LNCAP (cell line): ENCODE results near the gene AMBRA1.

Experiments used
- CTCF ChIP-seq: fragments of 450-650 bp; IDR thresholded peaks from 2 replicates; pipeline ENCODE4 v1.5.1; 2017; ENCODE audit warnings: mild to moderate bottlenecking

Gene AMBRA1

GRCh38 chr11:46367916-46368267 is 225.9 kb downstream of the AMBRA1 start:
- peak; percentile 48 for TF ChIP-seq CTCF

DNA sequence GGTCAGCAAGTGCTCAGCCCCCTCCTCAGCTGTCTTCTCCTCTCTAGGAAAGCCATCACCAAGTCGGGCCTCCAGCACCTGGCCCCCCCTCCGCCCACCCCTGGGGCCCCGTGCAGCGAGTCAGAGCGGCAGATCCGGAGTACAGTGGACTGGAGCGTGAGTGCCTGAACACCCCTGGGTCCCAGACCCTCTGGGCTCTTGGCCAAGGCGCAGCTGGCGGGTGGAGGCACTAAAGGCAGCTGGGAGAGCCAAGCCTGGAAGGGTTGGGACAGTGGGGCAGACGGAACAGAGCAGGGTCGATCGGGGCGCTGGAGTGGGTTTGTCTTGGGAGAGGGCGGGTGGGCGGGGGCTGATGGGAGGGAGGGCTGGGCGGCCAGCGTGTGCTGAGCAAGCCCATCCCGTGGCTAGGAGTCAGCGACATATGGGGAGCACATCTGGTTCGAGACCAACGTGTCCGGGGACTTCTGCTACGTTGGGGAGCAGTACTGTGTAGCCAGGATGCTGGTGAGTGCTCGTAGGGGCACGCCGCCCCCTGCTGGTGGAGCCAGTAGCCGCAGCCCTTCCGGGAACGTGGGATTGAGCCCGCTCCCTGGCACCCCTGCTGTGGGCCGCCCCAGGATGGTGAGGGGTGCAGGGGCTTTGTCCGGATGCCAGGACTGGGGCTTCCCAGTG is 226.4 kb downstream of the AMBRA1 start:
- peak; percentile 92 for TF ChIP-seq CTCF

GRCh38 chr11:46366661-46367161 is 227.1 kb downstream of the AMBRA1 start:
- TF ChIP-seq CTCF, result no peak

DNA sequence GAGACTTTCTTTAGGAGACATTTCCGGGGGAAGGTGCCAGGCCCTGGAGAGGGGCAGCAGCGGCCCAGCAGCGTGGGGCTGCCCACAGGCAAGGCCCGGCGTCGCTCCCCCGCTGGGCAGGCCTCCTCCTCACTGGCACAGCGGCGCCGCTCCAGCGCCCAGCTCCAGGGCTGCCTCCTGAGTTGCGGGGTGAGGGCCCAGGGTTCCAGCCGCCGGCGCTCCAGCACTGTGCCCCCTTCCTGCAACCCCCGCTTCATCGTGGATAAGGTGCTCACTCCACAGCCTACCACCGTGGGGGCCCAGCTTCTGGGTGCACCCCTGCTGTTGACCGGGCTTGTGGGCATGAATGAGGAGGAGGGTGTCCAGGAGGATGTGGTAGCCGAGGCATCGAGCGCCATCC is 227.6 kb downstream of the AMBRA1 start:
- no peak for TF ChIP-seq CTCF

- no peak for TF ChIP-seq CTCF
Observed at GRCh38 chr11:46364791-46365190, 229.0 kb downstream of the AMBRA1 start.

DNA sequence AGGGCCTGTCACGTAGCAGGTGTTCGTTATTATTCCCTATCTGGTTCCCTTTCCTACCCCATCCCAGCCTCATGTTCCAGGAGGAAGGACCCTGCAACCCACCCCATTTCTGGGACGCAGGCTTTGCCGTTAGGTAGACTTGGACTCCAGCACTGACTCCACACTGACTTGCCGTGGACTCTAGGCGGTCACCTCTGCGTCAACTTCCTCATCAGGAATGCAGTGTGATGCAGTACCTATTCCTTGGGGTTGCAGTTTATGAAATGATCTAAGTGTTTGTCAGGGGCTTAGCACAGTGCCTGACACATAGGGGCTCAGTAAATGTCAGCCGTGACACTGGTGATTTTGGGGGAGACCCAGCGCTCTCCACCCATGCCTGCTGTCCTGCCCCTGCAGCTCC is 229.8 kb downstream of the AMBRA1 start:
- TF ChIP-seq CTCF, result no peak

DNA sequence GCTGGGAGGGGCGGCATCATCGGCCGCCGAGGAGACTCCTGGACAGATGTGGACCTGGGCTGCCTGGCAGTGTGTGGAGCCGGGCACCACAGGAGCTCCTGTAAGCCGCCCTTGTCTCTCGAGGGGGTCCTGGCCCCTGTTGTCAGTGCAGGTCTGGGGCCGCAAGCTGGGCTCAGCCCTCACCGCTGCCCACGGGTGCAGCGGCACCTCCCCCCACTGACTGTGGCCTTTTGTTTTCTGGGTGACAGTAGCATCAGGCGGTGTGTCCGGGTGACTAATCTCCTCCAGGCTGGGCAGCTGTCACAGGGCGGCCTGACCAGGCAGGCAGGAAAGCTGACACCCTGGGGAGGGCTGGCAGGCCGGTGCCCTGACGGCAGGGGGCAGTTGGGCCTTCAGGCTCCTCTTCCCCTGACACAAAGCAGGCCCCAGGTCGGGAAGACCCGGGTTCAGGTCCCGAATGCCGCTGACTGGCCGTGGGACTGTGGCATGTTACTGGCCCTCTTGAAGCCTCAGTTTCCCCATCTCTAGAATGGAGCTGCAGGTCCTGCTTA is 230.3 kb downstream of the AMBRA1 start:
- no peak for TF ChIP-seq CTCF

DNA sequence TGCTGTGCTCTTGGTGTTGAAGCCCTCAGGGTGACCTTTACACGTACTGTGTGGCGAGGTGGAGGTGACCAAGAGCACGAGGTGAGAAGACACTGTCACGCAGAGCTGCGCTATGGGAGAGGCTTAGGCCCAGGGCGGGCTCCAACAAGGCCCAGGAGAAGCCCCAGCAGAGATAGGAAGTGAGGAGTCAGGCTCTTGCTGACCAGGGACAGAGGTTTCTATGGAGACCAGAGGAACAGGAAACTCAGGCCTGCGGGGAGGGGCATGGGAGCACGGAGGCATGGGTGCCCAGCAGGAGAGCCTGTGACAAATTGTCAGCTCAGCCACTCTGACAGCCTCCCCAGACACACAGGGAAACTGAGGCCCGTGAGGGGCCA is 230.8 kb downstream of the AMBRA1 start:
- no peak for TF ChIP-seq CTCF
